Ureter (tissue), 1 donor: ENCODE measurements around the gene HNRNPUL1. TPM values are rescaled to one million over a fixed set of nuclear protein-coding genes. Genes with fewer than 3 reads are reported as not detected.
A peak's percentile ranks its signal among the peaks of the same experiment; 100 is the strongest.

Source experiments
- DNase-seq: peaks from one replicate; pipeline ENCODE4 v3.0.0-alpha.2; 2020; ENCODE audit warnings: low spot score
- total RNA-seq: library from RNA; stranded (reverse); gene quantifications from one replicate; pipeline ENCODE4 v1.2.4, GENCODE V29; 2023
- donor health status: DM: yes; HTN: yes; CAD: no.

Gene HNRNPUL1
- total RNA-seq, 1 donor from 2014 or later: 183 TPM

- DNase-seq: peak; percentile 96
Observed at GRCh38 chr19:41308450-41309179, 44.4 kb downstream of the HNRNPUL1 start.

GRCh38 chr19:41309180-41310032, 45.2 kb downstream of the HNRNPUL1 start:
- DNase-seq: no peak

- peak; percentile 90 for DNase-seq
Observed at GRCh38 chr19:41310033-41310831, 46.1 kb downstream of the HNRNPUL1 start, which contains the start of gene CCDC97. CCDC97 (plus strand) TSS chr19:41310172; CDS start chr19:41310311, 139 bp downstream.

- no peak for DNase-seq
Observed at GRCh38 chr19:41311072-41311471, 46.9 kb downstream of the HNRNPUL1 start.

GRCh38 chr19:41311613-41312012, 47.4 kb downstream of the HNRNPUL1 start:
- DNase-seq: no peak

- DNase-seq: no peak
Observed at GRCh38 chr19:41316306-41316920, 52.2 kb downstream of the HNRNPUL1 start.

GRCh38 chr19:41318696-41319499, 54.7 kb downstream of the HNRNPUL1 start:
- no peak for DNase-seq

GRCh38 chr19:41319500-41320184, 55.5 kb downstream of the HNRNPUL1 start:
- DNase-seq: no peak

- DNase-seq: no peak
Observed at GRCh38 chr19:41320185-41320518, 56.0 kb downstream of the HNRNPUL1 start.

GRCh38 chr19:41320568-41320967, 56.4 kb downstream of the HNRNPUL1 start:
- DNase-seq: no peak

- DNase-seq: no peak
Observed at GRCh38 chr19:41321204-41321599, 57.0 kb downstream of the HNRNPUL1 start.

- no peak for DNase-seq
Observed at GRCh38 chr19:41321600-41322270, 57.6 kb downstream of the HNRNPUL1 start.

- no peak for DNase-seq
Observed at GRCh38 chr19:41322451-41322850, 58.3 kb downstream of the HNRNPUL1 start.

- DNase-seq: no peak
Observed at GRCh38 chr19:41323023-41323422, 58.9 kb downstream of the HNRNPUL1 start.

GRCh38 chr19:41323430-41324125, 59.4 kb downstream of the HNRNPUL1 start:
- DNase-seq: no peak

- no peak for DNase-seq
Observed at GRCh38 chr19:41324231-41324702, 60.1 kb downstream of the HNRNPUL1 start.

- DNase-seq: peak; percentile 74
Observed at GRCh38 chr19:41324921-41325639, 60.9 kb downstream of the HNRNPUL1 start.

- DNase-seq: no peak
Observed at GRCh38 chr19:41325640-41325946, 61.4 kb downstream of the HNRNPUL1 start.
